Measurements from ENCODE around the gene DAND5. TPM values are rescaled to one million over a fixed set of nuclear protein-coding genes. Genes with fewer than 3 reads are reported as not detected.

The DAND5 gene
- total and polyA plus RNA-seq, 9 of the 15 experiments (the other 6 are each of a cell fraction or from before 2014, with no cell fraction given) = 0.22 to 0.83 (median 0.60) TPM

DNA sequence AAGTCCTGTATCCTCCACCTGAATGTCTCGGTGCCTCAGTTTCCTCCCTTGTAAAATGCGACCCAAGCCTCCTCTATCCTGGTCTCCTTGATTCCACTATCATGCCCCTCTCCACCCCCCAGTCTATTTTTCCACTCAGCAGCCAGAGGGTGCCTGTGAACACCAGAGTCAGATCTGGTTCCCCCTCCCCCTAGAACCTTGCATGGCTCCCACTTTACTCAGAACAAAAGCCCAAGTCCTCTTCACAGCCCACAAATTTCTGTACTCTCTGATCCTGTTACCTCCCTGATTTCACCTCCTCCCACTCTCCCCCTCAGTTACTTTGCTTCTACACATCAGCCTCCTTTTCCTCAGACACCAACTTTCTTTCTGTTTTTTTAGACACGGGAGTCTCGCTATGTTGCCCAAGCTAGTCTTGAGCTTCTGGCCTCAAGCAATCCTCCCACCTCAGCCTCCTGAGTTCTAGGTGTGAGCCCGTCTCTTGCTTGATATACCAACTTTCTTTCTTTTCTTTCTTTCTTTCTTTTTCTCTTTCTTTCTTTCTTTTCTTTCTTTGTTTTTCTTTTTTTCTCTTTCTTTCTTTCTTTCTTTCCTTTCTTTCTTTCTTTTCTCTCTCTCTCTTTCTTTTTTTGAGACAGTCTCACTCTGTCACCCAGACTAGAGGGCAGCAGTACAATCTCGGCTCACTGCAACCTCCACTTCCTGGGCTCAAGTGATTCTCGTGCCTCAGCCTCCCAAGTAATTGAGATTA, 869 bp downstream of the DAND5 start:
- no peak overlapping the region; a peak in 1 of 4 replicates for H3K9ac ChIP-seq (ENCODE audit: insufficient read depth in 1 of 2, low read depth in 2 of 2, low read length in 2 of 2)
- in situ Hi-C loops (cut with MboI) = loop anchor here (10.0 kb wide), 1 partner anchor 455 kb away; no protein-coding TSS in a partner anchor
- POLR2A ChIA-PET = no interaction called here
- TF ChIP-seq KAT8 (IDR thresholded peaks at IDR 0.05; ENCODE audit: low read depth) (no peak), ZFP36 (IDR thresholded peaks at IDR 0.05; ENCODE audit: low read depth, low read length, partially characterized antibody) (peak; percentile 67), SRSF3 (IDR thresholded peaks at IDR 0.05; ENCODE audit: insufficient read depth, low read length) (no peak), MCM3 (IDR thresholded peaks at IDR 0.05) (no peak), KDM1A (IDR thresholded peaks at IDR 0.05) (peak; percentile 47 to 73), CTBP1 (IDR thresholded peaks at IDR 0.05; ENCODE audit: borderline replicate concordance) (no peak), RBM25 (IDR thresholded peaks at IDR 0.05; ENCODE audit: low read depth, low read length, severe bottlenecking) (peak; percentile 77), CREM (IDR thresholded peaks at IDR 0.05; ENCODE audit: low read depth) (no peak), CHD4 (IDR thresholded peaks at IDR 0.05; ENCODE audit: insufficient read depth, insufficient replicate concordance, low read depth, low read length, poor library complexity, severe bottlenecking) (peak; percentile 53), BCOR (IDR thresholded peaks at IDR 0.05) (peak; percentile 92)
- TF ChIP-seq, protein P1, sequence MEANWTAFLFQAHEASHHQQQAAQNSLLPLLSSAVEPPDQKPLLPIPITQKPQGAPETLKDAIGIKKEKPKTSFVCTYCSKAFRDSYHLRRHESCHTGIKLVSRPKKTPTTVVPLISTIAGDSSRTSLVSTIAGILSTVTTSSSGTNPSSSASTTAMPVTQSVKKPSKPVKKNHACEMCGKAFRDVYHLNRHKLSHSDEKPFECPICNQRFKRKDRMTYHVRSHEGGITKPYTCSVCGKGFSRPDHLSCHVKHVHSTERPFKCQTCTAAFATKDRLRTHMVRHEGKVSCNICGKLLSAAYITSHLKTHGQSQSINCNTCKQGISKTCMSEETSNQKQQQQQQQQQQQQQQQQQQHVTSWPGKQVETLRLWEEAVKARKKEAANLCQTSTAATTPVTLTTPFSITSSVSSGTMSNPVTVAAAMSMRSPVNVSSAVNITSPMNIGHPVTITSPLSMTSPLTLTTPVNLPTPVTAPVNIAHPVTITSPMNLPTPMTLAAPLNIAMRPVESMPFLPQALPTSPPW (CRISPR knock-in tag; IDR thresholded peaks at IDR 0.05) = no peak
- TF ChIP-seq, protein P2, sequence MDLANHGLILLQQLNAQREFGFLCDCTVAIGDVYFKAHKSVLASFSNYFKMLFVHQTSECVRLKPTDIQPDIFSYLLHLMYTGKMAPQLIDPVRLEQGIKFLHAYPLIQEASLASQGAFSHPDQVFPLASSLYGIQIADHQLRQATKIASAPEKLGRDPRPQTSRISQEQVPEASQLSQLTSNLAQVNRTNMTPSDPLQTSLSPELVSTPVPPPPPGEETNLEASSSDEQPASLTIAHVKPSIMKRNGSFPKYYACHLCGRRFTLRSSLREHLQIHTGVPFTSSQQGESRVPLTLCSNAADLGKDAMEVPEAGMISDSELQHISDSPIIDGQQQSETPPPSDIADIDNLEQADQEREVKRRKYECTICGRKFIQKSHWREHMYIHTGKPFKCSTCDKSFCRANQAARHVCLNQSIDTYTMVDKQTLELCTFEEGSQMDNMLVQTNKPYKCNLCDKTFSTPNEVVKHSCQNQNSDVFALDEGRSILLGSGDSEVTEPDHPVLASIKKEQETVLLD (IDR thresholded peaks at IDR 0.05) = 0 out of 2 replicates have a peak, but pooled peaks have one; percentile 27
- TF ChIP-seq, protein P3, sequence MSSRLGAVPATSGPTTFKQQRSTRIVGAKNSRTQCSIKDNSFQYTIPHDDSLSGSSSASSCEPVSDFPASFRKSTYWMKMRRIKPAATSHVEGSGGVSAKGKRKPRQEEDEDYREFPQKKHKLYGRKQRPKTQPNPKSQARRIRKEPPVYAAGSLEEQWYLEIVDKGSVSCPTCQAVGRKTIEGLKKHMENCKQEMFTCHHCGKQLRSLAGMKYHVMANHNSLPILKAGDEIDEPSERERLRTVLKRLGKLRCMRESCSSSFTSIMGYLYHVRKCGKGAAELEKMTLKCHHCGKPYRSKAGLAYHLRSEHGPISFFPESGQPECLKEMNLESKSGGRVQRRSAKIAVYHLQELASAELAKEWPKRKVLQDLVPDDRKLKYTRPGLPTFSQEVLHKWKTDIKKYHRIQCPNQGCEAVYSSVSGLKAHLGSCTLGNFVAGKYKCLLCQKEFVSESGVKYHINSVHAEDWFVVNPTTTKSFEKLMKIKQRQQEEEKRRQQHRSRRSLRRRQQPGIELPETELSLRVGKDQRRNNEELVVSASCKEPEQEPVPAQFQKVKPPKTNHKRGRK (tag; IDR thresholded peaks at IDR 0.05) = peak; percentile 77; the same call in 1 of the 2 replicates
- TF ChIP-seq, protein P4, sequence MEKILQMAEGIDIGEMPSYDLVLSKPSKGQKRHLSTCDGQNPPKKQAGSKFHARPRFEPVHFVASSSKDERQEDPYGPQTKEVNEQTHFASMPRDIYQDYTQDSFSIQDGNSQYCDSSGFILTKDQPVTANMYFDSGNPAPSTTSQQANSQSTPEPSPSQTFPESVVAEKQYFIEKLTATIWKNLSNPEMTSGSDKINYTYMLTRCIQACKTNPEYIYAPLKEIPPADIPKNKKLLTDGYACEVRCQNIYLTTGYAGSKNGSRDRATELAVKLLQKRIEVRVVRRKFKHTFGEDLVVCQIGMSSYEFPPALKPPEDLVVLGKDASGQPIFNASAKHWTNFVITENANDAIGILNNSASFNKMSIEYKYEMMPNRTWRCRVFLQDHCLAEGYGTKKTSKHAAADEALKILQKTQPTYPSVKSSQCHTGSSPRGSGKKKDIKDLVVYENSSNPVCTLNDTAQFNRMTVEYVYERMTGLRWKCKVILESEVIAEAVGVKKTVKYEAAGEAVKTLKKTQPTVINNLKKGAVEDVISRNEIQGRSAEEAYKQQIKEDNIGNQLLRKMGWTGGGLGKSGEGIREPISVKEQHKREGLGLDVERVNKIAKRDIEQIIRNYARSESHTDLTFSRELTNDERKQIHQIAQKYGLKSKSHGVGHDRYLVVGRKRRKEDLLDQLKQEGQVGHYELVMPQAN (IDR thresholded peaks at IDR 0.05; ENCODE audit: borderline replicate concordance) = no peak; the same call in 1 of the 2 replicates

More for the DNA sequence above, 869 bp downstream of the DAND5 start:
- Histone ChIP-seq H3K9me3 (replicated peaks; ENCODE audit: control insufficient read depth, insufficient read depth, low read depth, low read length) (no peaks in the 10 kb centered on the region), H4K20me1 (replicated peaks; ENCODE audit: control insufficient read depth, insufficient read depth, low read length) (no peaks in the 10 kb centered on the region), H3K4me3 (no peak overlapping the region), H2AFZ (ENCODE audit: low read depth, low read length) (no peak overlapping the region), H3K79me2 (ENCODE audit: control insufficient read depth, insufficient read depth, low read length) (no peaks in the 10 kb centered on the region), H3K4me1 (replicated peaks in 1 of 2; ENCODE audit: control insufficient read depth in 2 of 2, insufficient read depth in 2 of 2, low read length in 2 of 2) (peaks cover 14 to 40% of the 10 kb centered on the region in 2 experiments; a peak in 4 of 5 replicates), H3K27ac (ENCODE audit: extremely low read depth, low read depth, low read length) (no peak overlapping the region), H3K27me3 (ENCODE audit: control insufficient read depth in 2 of 2, insufficient read depth in 2 of 2, low read length in 2 of 2) (no peaks in the 10 kb centered on the region), H3K36me3 (ENCODE audit: control insufficient read depth, insufficient read depth, low read length) (no peaks in the 10 kb centered on the region), H3K9me1 (ENCODE audit: control insufficient read depth, insufficient read depth, low read length) (peaks cover 5% of the 10 kb centered on the region), H3K4me2 (ENCODE audit: insufficient read depth, low read length) (no peak overlapping the region)
- WGBS (ENCODE audit: insufficient coverage, low coverage, missing lambda C conversion rate) = 79% methylated on average over 5 of the region's 7 CpGs
- peak in 1 of 4 experiments; percentile 11 for DNase-seq (ENCODE audit: extremely low read depth in 1 of 4, low spot score in 3 of 4)
- no peak for FAIRE-seq
- intact Hi-C loops (cut with micrococcal nuclease) = no loop called here
- no peak for ATAC-seq
- CTCF ChIA-PET (ENCODE audit: low intra/inter-chr PET ratio) = no interaction called here
- no TSS peak for BruUV-seq (replicated peaks)

Data from K562 (cell line).